ENCODE measurements around the gene CCDC154. TPM values are rescaled to one million over a fixed set of nuclear protein-coding genes. Genes with fewer than 3 reads are reported as not detected.
"Not testable (repeated sequence)": the region's sequence is repeated elsewhere in the genome, so short reads cannot be mapped to it uniquely, and the experiment has no call there.

CCDC154 gene
- total RNA-seq, 2 donors from 2014 or later, result 1.9 to 2.2 TPM

- Mint-ChIP-seq H3K36me3 (ENCODE audit: low read depth) (peaks cover 3% of the 10 kb centered on the region), H3K4me3 (no peak overlapping the region), H3K27ac (no peak overlapping the region), H3K27me3 (ENCODE audit: insufficient read depth) (no peaks in the 10 kb centered on the region), H3K9me3 (no peaks in the 10 kb centered on the region), H3K4me1 (peaks cover 4% of the 10 kb centered on the region)
- Histone ChIP-seq H3K9me3 (ENCODE audit: control insufficient read depth, low read length) (no peaks in the 10 kb centered on the region), H3K4me1 (ENCODE audit: control insufficient read depth, insufficient read depth, low read length) (no peaks in the 10 kb centered on the region), H3K27ac (ENCODE audit: low read depth, low read length) (no peak overlapping the region), H3K36me3 (ENCODE audit: control insufficient read depth, insufficient read depth, low read length) (no peaks in the 10 kb centered on the region), H3K9ac (ENCODE audit: extremely low read depth, low read length, poor library complexity, severe bottlenecking) (no peak overlapping the region), H3K27me3 (ENCODE audit: control insufficient read depth, insufficient read depth, low read length, poor library complexity, severe bottlenecking) (no peaks in the 10 kb centered on the region), H3K4me3 (ENCODE audit: low read length) (no peak overlapping the region)
- no peak for DNase-seq
- TF ChIP-seq, protein P1, sequence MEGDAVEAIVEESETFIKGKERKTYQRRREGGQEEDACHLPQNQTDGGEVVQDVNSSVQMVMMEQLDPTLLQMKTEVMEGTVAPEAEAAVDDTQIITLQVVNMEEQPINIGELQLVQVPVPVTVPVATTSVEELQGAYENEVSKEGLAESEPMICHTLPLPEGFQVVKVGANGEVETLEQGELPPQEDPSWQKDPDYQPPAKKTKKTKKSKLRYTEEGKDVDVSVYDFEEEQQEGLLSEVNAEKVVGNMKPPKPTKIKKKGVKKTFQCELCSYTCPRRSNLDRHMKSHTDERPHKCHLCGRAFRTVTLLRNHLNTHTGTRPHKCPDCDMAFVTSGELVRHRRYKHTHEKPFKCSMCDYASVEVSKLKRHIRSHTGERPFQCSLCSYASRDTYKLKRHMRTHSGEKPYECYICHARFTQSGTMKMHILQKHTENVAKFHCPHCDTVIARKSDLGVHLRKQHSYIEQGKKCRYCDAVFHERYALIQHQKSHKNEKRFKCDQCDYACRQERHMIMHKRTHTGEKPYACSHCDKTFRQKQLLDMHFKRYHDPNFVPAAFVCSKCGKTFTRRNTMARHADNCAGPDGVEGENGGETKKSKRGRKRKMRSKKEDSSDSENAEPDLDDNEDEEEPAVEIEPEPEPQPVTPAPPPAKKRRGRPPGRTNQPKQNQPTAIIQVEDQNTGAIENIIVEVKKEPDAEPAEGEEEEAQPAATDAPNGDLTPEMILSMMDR (conservative IDR thresholded peaks at IDR 0.05), result no peak
- 87 to 89% methylated on average over 19 to 20 of the region's 20 CpGs for WGBS, 2 experiments (ENCODE audit: insufficient coverage in 1 of 2, insufficient read length in 1 of 2)
These were observed 25.4 kb upstream of the CCDC154 start for GRCh38 chr16:1469693-1470201.

DNA sequence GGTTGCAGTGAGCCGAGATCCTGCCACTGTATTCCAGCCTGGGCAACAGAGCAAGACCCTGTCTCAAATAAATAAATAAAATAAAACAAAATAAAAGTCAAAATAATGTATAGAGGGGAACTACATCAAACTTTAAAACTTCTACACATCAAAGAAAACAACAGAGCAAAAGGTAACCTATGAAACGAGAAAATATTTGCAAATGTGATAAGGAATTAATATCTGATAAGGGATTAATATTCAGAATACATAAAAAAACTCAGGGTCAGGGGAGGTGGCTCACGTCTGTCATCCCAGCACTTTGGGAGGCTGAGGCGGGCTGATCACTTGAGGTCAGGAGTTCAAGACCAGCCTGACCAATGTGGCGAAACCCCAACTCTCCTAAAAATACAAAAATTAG is 24.8 kb upstream of the CCDC154 start:
- not testable (repeated sequence) for H3K9ac ChIP-seq (ENCODE audit: extremely low read depth, low read length, poor library complexity, severe bottlenecking); H3K4me1 ChIP-seq (ENCODE audit: control insufficient read depth, insufficient read depth, low read length); H3K36me3 ChIP-seq (ENCODE audit: control insufficient read depth, insufficient read depth, low read length); H3K9me3 Mint-ChIP-seq; H3K27ac ChIP-seq (ENCODE audit: low read depth, low read length); H3K9me3 ChIP-seq (ENCODE audit: control insufficient read depth, low read length); H3K4me3 ChIP-seq (ENCODE audit: low read length); H3K27me3 Mint-ChIP-seq (ENCODE audit: insufficient read depth); H3K27ac Mint-ChIP-seq; H3K4me3 Mint-ChIP-seq; H3K27me3 ChIP-seq (ENCODE audit: control insufficient read depth, insufficient read depth, low read length, poor library complexity, severe bottlenecking); DNase-seq; H3K4me1 Mint-ChIP-seq; H3K36me3 Mint-ChIP-seq (ENCODE audit: low read depth)
- 83 to 94% methylated on average over 2 to 4 of the region's 5 CpGs for WGBS, 2 experiments (ENCODE audit: insufficient coverage in 1 of 2, insufficient read length in 1 of 2)

DNA sequence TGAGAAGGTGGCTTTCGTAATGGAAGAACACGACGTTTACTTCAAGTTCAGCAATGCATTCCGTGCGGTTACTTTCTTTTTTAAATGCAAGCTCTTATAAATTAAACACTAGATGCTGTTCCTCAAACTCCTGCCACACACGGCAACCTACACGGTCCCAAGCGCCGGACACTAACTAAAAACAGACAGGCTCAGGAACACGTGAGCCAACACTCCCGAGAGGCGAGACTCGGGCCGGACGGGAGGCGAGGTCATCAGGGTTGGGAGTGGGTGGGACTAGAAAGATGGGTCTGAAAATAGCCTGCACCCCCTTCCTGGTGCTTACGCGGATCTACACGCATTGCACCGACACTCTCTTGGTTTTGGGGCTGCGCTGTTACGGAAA is 24.1 kb upstream of the CCDC154 start:
- H3K4me1 ChIP-seq (ENCODE audit: control insufficient read depth, insufficient read depth, low read length), result no peaks in the 10 kb centered on the region
- Mint-ChIP-seq H3K9me3 (no peaks in the 10 kb centered on the region), H3K27ac (no peak overlapping the region), H3K4me1 (peaks cover 2% of the 10 kb centered on the region), H3K27me3 (ENCODE audit: insufficient read depth) (no peaks in the 10 kb centered on the region), H3K4me3 (no peak overlapping the region), H3K36me3 (ENCODE audit: low read depth) (peaks cover 8% of the 10 kb centered on the region)
- no peak overlapping the region for H3K27ac ChIP-seq (ENCODE audit: low read depth, low read length)
- no peaks in the 10 kb centered on the region for H3K36me3 ChIP-seq (ENCODE audit: control insufficient read depth, insufficient read depth, low read length)
- no peaks in the 10 kb centered on the region for H3K27me3 ChIP-seq (ENCODE audit: control insufficient read depth, insufficient read depth, low read length, poor library complexity, severe bottlenecking)
- no peaks in the 10 kb centered on the region for H3K9me3 ChIP-seq (ENCODE audit: control insufficient read depth, low read length)
- no peak overlapping the region for H3K9ac ChIP-seq (ENCODE audit: extremely low read depth, low read length, poor library complexity, severe bottlenecking)
- no peak for DNase-seq
- TF ChIP-seq, protein P1 (conservative IDR thresholded peaks at IDR 0.05), result no peak
- 87 to 95% methylated on average over 17 to 22 of the region's 22 CpGs for WGBS, 2 experiments (ENCODE audit: insufficient coverage in 1 of 2, insufficient read length in 1 of 2)
- H3K4me3 ChIP-seq (ENCODE audit: low read length), result no peak overlapping the region

- TF ChIP-seq, protein P1 (conservative IDR thresholded peaks at IDR 0.05), result no peak
- H3K4me3 Mint-ChIP-seq, result no peak overlapping the region
- H3K9me3 ChIP-seq (ENCODE audit: control insufficient read depth, low read length), result no peaks in the 10 kb centered on the region
- peak overlapping the region; percentile 30 for H3K27ac Mint-ChIP-seq
- no peak overlapping the region for H3K9ac ChIP-seq (ENCODE audit: extremely low read depth, low read length, poor library complexity, severe bottlenecking)
- DNase-seq, result no peak
- H3K36me3 ChIP-seq (ENCODE audit: control insufficient read depth, insufficient read depth, low read length), result peaks cover 6% of the 10 kb centered on the region
- H3K9me3 Mint-ChIP-seq, result no peaks in the 10 kb centered on the region
- no peaks in the 10 kb centered on the region for H3K27me3 ChIP-seq (ENCODE audit: control insufficient read depth, insufficient read depth, low read length, poor library complexity, severe bottlenecking)
- H3K4me1 ChIP-seq (ENCODE audit: control insufficient read depth, insufficient read depth, low read length), result no peaks in the 10 kb centered on the region
- H3K36me3 Mint-ChIP-seq (ENCODE audit: low read depth), result peaks cover 16% of the 10 kb centered on the region
- H3K27me3 Mint-ChIP-seq (ENCODE audit: insufficient read depth), result no peaks in the 10 kb centered on the region
- 93 to 100% methylated on average over 1 to 14 of the region's 14 CpGs for WGBS, 2 experiments (ENCODE audit: insufficient coverage in 1 of 2, insufficient read length in 1 of 2)
- no peaks in the 10 kb centered on the region for H3K4me1 Mint-ChIP-seq
- H3K27ac ChIP-seq (ENCODE audit: low read depth, low read length), result no peak overlapping the region
- no peak overlapping the region for H3K4me3 ChIP-seq (ENCODE audit: low read length)
These were observed 22.7 kb upstream of the CCDC154 start for GRCh38 chr16:1466968-1467521.

All from endodermal cell (in vitro differentiated cells).